ENCODE measurements around the gene HMG20A. TPM values are rescaled to one million over a fixed set of nuclear protein-coding genes. Genes with fewer than 3 reads are reported as not detected.
"Not testable (repeated sequence)": the region's sequence is repeated elsewhere in the genome, so short reads cannot be mapped to it uniquely, and the experiment has no call there.

Gene HMG20A
- total and polyA plus RNA-seq, 5 donors: 20.4 to 51.9 (median 39.9) TPM

- Histone ChIP-seq H3K4me1 (ENCODE audit: control insufficient read depth, insufficient read depth, low read length) (peaks cover 7% of the 10 kb centered on the region), H3K27me3 (ENCODE audit: control insufficient read depth, insufficient read depth) (no peaks in the 10 kb centered on the region), H3K27ac (ENCODE audit: low read length) (no peak overlapping the region), H3K4me3 (ENCODE audit: low read length) (no peak overlapping the region), H3K9me3 (ENCODE audit: control insufficient read depth, low read length) (no peaks in the 10 kb centered on the region)
- peak in 1 of 2 donors; percentile 54 for ATAC-seq
- DNase-seq: no peak
- intact Hi-C loops (cut with DNase I): no loop called here
- WGBS: 75% methylated on average over 3 of the region's 3 CpGs
Observed at GRCh38 chr15:77391372-77391951, 29.2 kb upstream of the HMG20A start.

GRCh38 chr15:77392762-77393470 is 27.8 kb upstream of the HMG20A start:
- Histone ChIP-seq H3K27me3 (ENCODE audit: control insufficient read depth, insufficient read depth) (no peaks in the 10 kb centered on the region), H3K4me1 (ENCODE audit: control insufficient read depth, insufficient read depth, low read length) (peaks cover 3% of the 10 kb centered on the region), H3K4me3 (ENCODE audit: low read length) (no peak overlapping the region), H3K27ac (ENCODE audit: low read length) (no peak overlapping the region), H3K9me3 (ENCODE audit: control insufficient read depth, low read length) (no peaks in the 10 kb centered on the region)
- DNase-seq (no peak), ATAC-seq (peak; percentile 20 to 29)
- intact Hi-C loops (cut with DNase I): no loop called here
- WGBS: 95% methylated on average over 7 of the region's 7 CpGs

GRCh38 chr15:77393471-77393840 is 27.2 kb upstream of the HMG20A start:
- H3K4me1 ChIP-seq (ENCODE audit: control insufficient read depth, insufficient read depth, low read length): peaks cover 2% of the 10 kb centered on the region
- DNase-seq (no peak), ATAC-seq (peak; percentile 26 to 49)
- H3K27me3 ChIP-seq (ENCODE audit: control insufficient read depth, insufficient read depth): no peaks in the 10 kb centered on the region
- H3K9me3 ChIP-seq (ENCODE audit: control insufficient read depth, low read length): no peaks in the 10 kb centered on the region
- H3K4me3 ChIP-seq (ENCODE audit: low read length): no peak overlapping the region
- H3K27ac ChIP-seq (ENCODE audit: low read length): no peak overlapping the region
- intact Hi-C loops (cut with DNase I): no loop called here

GRCh38 chr15:77395013-77395774 is 25.5 kb upstream of the HMG20A start:
- no peak for ATAC-seq
- no peak for DNase-seq
- no peak overlapping the region for H3K4me3 ChIP-seq (ENCODE audit: low read length)
- no peak overlapping the region for H3K27ac ChIP-seq (ENCODE audit: low read length)
- no peaks in the 10 kb centered on the region for H3K27me3 ChIP-seq (ENCODE audit: control insufficient read depth, insufficient read depth)
- H3K4me1 ChIP-seq (ENCODE audit: control insufficient read depth, insufficient read depth, low read length): peaks cover 2% of the 10 kb centered on the region
- no peaks in the 10 kb centered on the region for H3K9me3 ChIP-seq (ENCODE audit: control insufficient read depth, low read length)
- WGBS: over 99% methylated on average over 3 of the region's 3 CpGs
- intact Hi-C loops (cut with DNase I): no loop called here

- H3K9me3 ChIP-seq (ENCODE audit: control insufficient read depth, low read length): no peaks in the 10 kb centered on the region
- whole genome bisulfite sequencing: 98% methylated on average over 1 of the region's 1 CpG
- ATAC-seq: no peak
Observed at GRCh38 chr15:77396692-77397091, 24.0 kb upstream of the HMG20A start.

GRCh38 chr15:77398927-77399326 is 21.8 kb upstream of the HMG20A start:
- no peak overlapping the region for H3K27ac ChIP-seq (ENCODE audit: low read length)
- H3K4me1 ChIP-seq (ENCODE audit: control insufficient read depth, insufficient read depth, low read length): no peaks in the 10 kb centered on the region
- 96% methylated on average over 1 of the region's 1 CpG for WGBS
- DNase-seq: no peak
- intact Hi-C loops (cut with DNase I): no loop called here
- H3K4me3 ChIP-seq (ENCODE audit: low read length): no peak overlapping the region
- H3K27me3 ChIP-seq (ENCODE audit: control insufficient read depth, insufficient read depth): no peaks in the 10 kb centered on the region
- no peaks in the 10 kb centered on the region for H3K9me3 ChIP-seq (ENCODE audit: control insufficient read depth, low read length)
- ATAC-seq: no peak

More at GRCh38 chr15:77396692-77397091, 24.0 kb upstream of the HMG20A start:
- no peak for DNase-seq
- Histone ChIP-seq H3K4me3 (ENCODE audit: low read length) (no peak overlapping the region), H3K27ac (ENCODE audit: low read length) (no peak overlapping the region), H3K4me1 (ENCODE audit: control insufficient read depth, insufficient read depth, low read length) (peaks cover 2% of the 10 kb centered on the region), H3K27me3 (ENCODE audit: control insufficient read depth, insufficient read depth) (no peaks in the 10 kb centered on the region)
- intact Hi-C loops (cut with DNase I): no loop called here

- intact Hi-C loops (cut with DNase I): loop anchor here in 1 of 4 donors (10.0 kb wide), 1 partner anchor 45 kb away; no protein-coding TSS in a partner anchor
- no peak for ATAC-seq
- 100% methylated on average over 1 of the region's 1 CpG for WGBS
- Histone ChIP-seq H3K27ac (ENCODE audit: low read length) (no peak overlapping the region), H3K27me3 (ENCODE audit: control insufficient read depth, insufficient read depth) (no peaks in the 10 kb centered on the region), H3K9me3 (ENCODE audit: control insufficient read depth, low read length) (no peaks in the 10 kb centered on the region), H3K4me1 (ENCODE audit: control insufficient read depth, insufficient read depth, low read length) (no peaks in the 10 kb centered on the region), H3K4me3 (ENCODE audit: low read length) (no peak overlapping the region)
- DNase-seq: no peak
Observed at GRCh38 chr15:77400258-77400657, 20.4 kb upstream of the HMG20A start.

GRCh38 chr15:77402740-77403379 is 17.8 kb upstream of the HMG20A start:
- Histone ChIP-seq H3K27me3 (ENCODE audit: control insufficient read depth, insufficient read depth) (no peaks in the 10 kb centered on the region), H3K4me1 (ENCODE audit: control insufficient read depth, insufficient read depth, low read length) (no peaks in the 10 kb centered on the region), H3K4me3 (ENCODE audit: low read length) (no peak overlapping the region), H3K9me3 (ENCODE audit: control insufficient read depth, low read length) (no peaks in the 10 kb centered on the region), H3K27ac (ENCODE audit: low read length) (no peak overlapping the region)
- DNase-seq (no peak), ATAC-seq (no peak)
- WGBS: 18% methylated on average over 1 of the region's 1 CpG
- intact Hi-C loops (cut with DNase I): loop anchor here in 1 of 4 donors (10.0 kb wide), 1 partner anchor 48 kb away; no protein-coding TSS in a partner anchor

GRCh38 chr15:77406173-77406759 is 14.4 kb upstream of the HMG20A start:
- H3K9me3 ChIP-seq (ENCODE audit: control insufficient read depth, low read length); H3K27me3 ChIP-seq (ENCODE audit: control insufficient read depth, insufficient read depth); H3K4me1 ChIP-seq (ENCODE audit: control insufficient read depth, insufficient read depth, low read length); DNase-seq; H3K4me3 ChIP-seq (ENCODE audit: low read length); ATAC-seq; H3K27ac ChIP-seq (ENCODE audit: low read length): not testable (repeated sequence)
- WGBS: 93% methylated on average over 1 of the region's 1 CpG
- intact Hi-C loops (cut with DNase I): loop anchor here in 2 of 4 donors (5.0 to 10.0 kb wide), 2 partner anchors 51 to 209 kb away; no protein-coding TSS in a partner anchor

GRCh38 chr15:77406846-77407245 is 13.8 kb upstream of the HMG20A start:
- intact Hi-C loops (cut with DNase I): loop anchor here in 2 of 4 donors (5.0 to 10.0 kb wide), 2 partner anchors 52 to 210 kb away; no protein-coding TSS in a partner anchor
- Histone ChIP-seq H3K4me1 (ENCODE audit: control insufficient read depth, insufficient read depth, low read length) (peaks cover 2% of the 10 kb centered on the region), H3K27me3 (ENCODE audit: control insufficient read depth, insufficient read depth) (no peaks in the 10 kb centered on the region), H3K9me3 (ENCODE audit: control insufficient read depth, low read length) (no peaks in the 10 kb centered on the region), H3K4me3 (ENCODE audit: low read length) (no peak overlapping the region), H3K27ac (ENCODE audit: low read length) (no peak overlapping the region)
- 97% methylated on average over 4 of the region's 4 CpGs for WGBS
- ATAC-seq (no peak), DNase-seq (no peak)

All from right cardiac atrium (tissue), 5 donors.